Peyer's patch (tissue), 4 donors: Measurements from ENCODE around the gene CD59.

Experiments
- CTCF ChIP-seq, 6 experiments: fragments of 450-650 bp in 4 of 6; fragments of 200-600 bp in 2 of 6; sonication (generic) in 1 of 6; IDR thresholded peaks; one replicate each; pipeline ENCODE4 v1.5.1; 2017 to 2019; ENCODE audit warnings: antibody characterized with exemption in 6 of 6, mild to moderate bottlenecking in 3 of 6, moderate library complexity in 1 of 6
- POLR2A ChIP-seq, 2 donors: fragments of 450-650 bp; IDR thresholded peaks; one replicate each; pipeline ENCODE4 v1.5.1; 2017; ENCODE audit warnings: antibody characterized with exemption in 2 of 2, mild to moderate bottlenecking in 2 of 2, moderate library complexity in 2 of 2

GRCh38 chr11:33773987-33774735, 37.9 kb upstream of the CD59 start, which contains the start of gene FBXO3:
- TF ChIP-seq CTCF (IDR thresholded peaks at IDR 0.05): no peak
- no peak for TF ChIP-seq POLR2A (IDR thresholded peaks at IDR 0.05)
